EH (cell line): ENCODE data around the gene JAK3.
"Not testable (repeated sequence)": the region's sequence is repeated elsewhere in the genome, so short reads cannot be mapped to it uniquely, and the experiment has no call there.

ENCODE experiments used
- DNase-seq: peaks from one replicate; pipeline ENCODE4 v3.0.0-alpha.2; 2015; ENCODE audit warnings: low read depth

The JAK3 gene

DNA sequence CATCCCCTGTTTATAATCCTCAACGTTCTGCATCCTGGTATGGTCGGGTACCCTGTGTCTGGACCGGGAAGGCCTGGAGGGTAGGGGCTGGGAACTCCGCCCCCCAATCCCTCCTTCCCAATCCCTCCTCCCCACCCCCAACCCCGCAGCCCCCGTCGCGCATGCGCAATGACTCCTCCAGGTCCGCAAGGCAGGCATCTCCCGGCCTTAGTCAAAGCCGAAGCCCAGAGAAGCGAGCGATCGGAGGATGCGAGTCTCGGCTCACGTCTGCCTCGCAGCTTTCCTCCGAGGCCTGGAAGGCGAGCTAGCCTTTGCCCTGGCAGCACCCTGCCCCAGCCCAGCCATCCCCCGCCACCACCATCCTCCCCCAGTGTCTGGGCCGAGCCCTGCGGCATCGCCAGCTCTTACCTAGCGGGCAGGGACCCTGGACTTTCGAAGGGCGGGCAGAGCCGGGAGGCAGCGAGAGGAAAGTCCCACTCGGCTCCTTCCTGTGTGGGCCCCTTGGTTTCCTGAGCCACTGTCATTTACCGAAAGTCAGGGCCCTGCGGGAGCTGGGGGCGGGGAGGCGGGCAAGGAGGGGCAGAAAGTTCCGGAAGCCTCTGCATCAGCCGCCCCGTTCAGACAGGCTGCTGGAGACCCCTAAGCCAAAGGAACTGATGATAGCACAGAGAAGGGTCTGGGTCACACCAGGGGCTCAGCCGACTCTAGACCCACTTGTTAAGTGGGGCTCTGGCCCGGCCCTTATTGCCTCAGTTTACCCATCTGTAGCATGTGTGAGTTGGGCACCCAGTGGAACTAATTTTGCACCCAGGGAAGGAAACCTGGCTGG lies at the start of gene JAK3:
JAK3 (minus strand) TSS at position 445 of the 829 bp plus-strand sequence. CDS start 3,565 bp downstream, outside the sequence.
- DNase-seq: peak; percentile 80

DNA sequence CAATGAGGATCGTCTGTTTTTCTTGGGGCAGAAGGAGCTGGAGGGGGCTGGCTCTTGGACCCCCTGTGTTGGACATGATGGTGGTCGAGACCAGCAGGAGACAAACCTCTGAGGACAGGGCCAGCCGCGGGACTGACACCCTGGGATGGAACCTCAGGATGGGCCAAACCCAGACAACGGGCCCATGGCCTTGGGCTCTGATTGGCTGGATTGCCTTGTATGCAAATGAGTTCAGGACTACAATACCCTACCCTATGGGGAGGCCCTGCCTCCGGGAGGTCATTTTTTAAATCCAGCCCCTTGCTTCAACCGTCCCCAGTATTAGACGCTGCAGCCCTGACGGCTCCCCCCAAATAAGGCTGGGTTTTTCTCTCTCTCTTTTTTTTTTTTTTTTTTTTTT lies 46.0 kb upstream of the JAK3 start:
- DNase-seq: no peak

DNA sequence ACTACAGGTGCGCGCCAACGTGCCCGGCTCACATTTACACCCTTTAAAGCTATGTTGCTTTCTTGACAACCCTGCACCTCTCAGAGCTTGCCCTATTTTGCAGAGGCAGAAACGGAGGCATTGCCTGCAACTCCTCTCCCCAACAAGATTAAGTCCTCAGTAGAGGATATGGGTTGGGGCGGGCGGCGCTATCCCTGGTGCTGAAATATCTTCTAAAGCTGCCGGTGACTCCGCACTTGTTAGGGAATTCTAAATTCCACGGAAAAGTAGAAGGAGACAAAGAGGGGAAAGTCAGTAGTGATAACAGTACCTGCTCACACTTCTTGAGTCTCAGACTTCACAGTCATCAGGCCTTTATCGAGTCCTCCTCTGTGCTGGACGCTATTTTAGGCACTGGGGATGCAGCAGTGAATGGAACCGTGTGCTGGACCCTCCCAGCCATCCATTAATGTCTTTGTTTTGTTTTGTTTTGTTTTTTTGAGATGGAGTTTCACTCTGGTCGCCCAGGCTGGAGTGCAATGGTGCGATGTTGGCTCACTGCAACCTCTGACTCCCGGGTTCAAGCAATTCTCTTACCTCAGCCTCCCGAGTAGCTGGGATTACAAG lies 41.9 kb upstream of the JAK3 start:
- peak; percentile 68 for DNase-seq

DNA sequence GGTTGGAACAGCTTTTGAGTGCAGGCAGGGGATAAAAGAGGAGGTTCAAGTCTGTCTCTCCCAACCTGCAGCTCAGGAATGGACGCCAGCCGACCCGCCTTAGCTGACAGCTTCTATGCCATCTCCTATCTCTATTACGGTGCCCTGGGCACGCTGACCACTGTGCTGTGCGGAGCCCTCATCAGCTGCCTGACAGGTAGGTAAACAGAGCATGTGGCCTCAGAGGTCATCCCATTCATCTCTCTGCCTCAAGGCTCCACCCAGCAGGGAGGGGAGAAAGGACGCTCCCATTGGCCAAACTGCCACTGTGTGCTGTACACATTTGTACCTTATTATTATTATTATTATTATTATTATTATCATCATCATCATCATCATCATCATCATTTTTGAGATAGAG lies 40.5 kb upstream of the JAK3 start:
- no peak for DNase-seq

DNA sequence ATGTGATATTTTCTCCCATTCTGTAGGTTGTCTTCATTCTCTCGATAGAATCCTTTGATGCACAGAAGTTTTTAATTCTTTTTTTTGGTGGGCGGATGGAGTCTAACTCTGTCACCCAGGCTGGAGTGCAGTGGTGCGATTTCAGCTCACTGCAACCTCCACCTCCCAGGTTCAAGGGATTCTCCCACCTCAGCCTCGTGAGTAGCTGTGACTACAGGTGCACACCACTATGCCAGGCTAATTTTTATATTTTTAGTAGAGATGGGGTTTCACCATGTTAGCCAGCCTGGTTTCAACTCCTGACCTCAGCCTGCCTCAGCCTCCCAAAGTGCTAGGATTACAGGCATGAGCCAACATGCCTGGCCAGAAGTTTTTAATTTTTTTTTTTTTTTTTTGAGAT lies 39.4 kb upstream of the JAK3 start:
- DNase-seq: not testable (repeated sequence)

DNA sequence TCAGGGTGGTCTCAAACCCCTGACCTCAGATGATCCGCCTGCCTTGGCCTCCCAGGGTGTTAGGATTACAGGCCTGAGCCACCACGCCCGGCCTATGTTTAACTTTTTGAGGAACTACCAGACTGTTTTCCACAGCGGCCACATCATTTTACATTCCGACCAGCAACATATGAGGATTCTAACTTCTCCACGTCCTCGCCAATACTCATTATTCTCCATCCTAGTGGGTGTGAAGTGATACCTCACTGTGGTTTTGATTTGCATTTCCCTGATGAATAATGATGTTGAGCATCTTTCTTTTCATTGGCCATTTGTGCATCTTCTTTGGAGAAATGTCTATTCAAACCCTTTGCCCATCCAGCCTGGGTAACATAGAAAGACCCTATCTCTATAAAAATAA lies 38.7 kb upstream of the JAK3 start:
- no peak for DNase-seq

DNA sequence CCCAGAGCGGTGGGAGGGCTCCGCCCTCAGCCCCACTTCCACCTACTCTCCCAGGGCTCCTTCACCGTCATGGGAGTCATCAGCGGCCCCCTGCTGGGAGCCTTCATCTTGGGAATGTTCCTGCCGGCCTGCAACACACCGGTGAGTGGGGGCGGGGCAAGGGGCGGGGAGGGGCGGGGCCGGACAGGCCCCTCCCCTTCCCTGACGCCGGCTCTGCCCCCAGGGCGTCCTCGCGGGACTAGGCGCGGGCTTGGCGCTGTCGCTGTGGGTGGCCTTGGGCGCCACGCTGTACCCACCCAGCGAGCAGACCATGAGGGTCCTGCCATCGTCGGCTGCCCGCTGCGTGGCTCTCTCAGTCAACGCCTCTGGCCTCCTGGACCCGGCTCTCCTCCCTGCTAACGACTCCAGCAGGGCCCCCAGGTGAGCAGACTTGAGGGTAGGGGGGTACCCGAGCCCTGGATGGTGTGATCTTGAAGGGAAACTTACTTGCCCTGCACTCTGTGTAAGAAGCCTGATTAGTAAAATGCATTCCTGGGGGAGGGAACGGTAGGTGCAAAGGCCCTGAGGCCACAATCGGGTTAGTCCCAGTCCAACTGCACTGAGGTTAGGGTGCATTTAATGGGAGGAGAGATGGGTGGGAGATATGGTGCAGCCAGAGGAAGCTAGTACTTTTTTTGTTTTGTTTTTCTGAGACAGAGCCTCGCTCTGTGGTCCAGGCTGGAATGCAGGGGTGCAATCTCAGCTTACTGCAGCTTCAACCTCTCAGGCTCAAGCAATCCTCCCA lies 36.0 kb upstream of the JAK3 start:
- DNase-seq: no peak

DNA sequence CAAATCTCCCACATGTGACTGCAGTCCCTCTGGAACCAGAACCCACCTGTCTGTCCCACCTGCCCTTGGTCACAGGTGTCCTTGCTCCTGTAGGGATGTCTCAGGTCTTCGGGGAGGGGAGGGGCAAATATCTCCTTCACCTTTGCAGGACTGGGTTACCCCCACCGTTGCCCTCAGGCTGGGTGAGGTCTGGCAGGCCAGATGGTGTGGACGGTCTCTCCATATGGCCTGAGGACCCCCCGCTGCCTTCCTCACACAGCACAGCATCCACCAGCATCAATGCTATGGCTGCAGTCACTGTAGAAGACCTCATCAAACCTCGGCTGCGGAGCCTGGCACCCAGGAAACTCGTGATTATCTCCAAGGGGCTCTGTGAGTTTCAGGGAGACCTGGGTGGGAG lies 33.9 kb upstream of the JAK3 start:
- DNase-seq: no peak

DNA sequence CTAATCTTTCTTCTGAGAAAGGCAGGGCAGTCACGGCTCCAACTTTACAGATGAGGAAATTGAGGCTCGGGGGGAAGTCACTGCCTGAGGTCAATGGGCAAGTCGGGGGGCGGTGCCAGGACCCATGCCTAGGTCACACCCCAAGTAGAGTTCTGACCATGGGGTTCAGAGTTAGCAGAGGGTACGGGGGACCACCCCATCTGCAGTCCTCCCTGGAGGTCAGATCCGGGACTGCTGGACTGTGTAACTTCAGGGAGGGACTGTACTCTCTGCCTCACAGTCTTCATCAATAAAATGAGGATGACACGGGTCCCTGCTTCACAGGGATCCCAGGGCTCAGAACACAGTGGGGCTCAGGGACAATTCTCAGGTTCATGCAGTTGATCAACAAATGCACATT lies 31.7 kb upstream of the JAK3 start:
- no peak for DNase-seq

DNA sequence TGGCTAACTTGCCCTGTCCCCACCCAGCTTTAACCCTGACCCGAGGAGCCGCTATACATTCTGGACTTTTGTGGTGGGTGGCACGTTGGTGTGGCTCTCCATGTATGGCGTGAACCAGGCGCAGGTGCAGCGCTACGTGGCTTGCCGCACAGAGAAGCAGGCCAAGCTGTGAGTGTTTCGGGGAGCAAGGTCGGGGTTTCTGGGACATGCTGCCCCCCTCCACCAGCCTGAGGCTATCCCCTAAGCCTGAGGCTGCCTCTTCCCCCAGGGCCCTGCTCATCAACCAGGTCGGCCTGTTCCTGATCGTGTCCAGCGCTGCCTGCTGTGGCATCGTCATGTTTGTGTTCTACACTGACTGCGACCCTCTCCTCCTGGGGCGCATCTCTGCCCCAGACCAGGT lies 29.9 kb upstream of the JAK3 start:
- DNase-seq: no peak

DNA sequence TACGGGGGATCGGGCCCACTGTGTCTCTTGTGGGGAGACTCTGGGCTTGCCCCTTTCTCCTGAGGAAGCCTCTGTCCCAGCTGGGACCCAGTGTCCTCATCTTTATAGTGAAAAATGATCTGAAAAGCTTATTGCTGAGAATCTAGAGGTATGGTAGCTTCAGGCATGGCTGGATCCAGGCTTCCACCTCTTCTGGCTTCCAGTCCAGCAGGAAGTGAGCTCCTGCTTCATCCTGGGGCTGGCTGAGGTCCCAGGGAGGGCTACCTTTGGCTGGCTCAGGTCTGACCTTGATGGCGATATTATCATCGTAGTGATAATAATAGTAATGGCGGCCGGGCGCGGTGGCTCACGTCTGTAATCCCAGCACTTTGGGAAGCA lies 27.0 kb upstream of the JAK3 start:
- DNase-seq: no peak

DNA sequence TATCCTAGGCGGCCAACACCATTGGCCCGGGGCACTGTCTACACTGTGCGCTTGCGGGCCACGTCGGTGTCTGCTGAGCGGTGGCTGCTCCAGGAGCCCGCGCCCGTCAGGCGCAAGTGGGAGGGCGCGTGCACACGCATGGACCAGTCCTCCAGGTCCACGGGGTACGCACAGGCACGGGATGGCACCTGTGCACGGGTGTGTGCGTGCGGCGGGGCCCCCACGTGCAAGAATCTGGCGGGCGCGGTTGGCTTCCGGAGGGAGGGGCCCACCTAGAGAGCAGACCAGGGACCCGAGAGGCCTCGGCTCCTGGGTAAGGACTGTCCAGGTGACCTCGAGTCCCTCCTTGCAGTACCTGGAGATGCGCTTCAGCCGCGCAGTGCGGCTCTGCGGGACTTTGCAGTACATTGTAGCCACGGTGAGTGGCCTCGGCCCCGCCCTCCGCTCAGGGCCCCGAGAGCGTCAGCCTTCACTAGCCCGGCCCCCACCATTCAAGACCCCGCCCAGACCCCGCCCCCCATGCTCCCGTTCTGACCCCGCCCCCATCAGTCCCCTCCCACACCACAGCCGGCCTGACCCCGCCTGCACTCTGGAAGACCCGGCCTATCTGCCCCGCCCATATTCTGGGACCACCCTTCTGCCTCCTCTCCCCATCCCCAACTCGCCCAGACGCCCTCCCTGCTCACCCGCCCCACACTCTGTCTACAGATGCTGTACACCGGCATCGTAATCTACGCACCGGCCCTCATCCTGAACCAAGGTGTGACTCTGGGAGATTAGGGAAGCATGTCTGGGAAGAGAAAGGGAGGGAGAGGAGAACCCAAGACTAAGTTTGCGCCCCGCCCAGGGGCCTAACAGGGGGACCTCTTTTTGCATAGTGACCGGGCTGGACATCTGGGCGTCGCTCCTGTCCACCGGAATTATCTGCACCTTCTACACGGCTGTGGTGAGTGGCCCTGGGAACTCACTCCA lies 26.3 kb upstream of the JAK3 start:
- DNase-seq: peak; percentile 43

DNA sequence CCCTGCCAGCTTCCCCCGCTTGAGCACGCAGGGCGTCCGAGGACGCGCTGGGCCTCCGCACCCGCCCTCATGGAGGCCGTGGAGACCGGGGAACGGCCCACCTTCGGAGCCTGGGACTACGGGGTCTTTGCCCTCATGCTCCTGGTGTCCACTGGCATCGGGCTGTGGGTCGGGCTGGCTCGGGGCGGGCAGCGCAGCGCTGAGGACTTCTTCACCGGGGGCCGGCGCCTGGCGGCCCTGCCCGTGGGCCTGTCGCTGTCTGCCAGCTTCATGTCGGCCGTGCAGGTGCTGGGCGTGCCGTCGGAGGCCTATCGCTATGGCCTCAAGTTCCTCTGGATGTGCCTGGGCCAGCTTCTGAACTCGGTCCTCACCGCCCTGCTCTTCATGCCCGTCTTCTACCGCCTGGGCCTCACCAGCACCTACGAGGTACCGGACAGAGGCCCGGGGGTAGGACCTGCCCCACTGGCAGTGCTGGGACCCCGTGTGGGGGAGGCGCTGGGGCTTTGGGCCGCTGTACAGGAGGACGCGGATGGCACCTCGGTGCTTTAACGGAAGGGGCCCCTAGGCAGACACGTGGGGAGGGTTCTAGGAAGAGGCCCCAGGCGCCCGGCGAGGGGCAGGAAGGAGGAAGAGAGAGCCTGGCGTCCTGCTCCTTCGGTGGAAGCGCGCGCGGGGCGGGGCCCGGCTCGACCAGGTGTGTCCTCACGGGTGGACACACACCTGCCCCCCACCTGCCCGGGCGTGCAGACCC lies 24.6 kb upstream of the JAK3 start:
- no peak for DNase-seq

DNA sequence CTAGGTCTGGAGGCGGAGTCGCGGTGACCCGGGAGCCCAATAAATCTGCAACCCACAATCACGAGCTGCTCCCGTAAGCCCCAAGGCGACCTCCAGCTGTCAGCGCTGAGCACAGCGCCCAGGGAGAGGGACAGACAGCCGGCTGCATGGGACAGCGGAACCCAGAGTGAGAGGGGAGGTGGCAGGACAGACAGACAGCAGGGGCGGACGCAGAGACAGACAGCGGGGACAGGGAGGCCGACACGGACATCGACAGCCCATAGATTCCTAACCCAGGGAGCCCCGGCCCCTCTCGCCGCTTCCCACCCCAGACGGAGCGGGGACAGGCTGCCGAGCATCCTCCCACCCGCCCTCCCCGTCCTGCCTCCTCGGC lies 24.1 kb upstream of the JAK3 start, which contains the start of gene SLC5A5:
SLC5A5 (plus strand) TSS at position 68 of the 373 bp plus-strand sequence. CDS start 375 bp downstream, outside the sequence.
- no peak for DNase-seq

DNA sequence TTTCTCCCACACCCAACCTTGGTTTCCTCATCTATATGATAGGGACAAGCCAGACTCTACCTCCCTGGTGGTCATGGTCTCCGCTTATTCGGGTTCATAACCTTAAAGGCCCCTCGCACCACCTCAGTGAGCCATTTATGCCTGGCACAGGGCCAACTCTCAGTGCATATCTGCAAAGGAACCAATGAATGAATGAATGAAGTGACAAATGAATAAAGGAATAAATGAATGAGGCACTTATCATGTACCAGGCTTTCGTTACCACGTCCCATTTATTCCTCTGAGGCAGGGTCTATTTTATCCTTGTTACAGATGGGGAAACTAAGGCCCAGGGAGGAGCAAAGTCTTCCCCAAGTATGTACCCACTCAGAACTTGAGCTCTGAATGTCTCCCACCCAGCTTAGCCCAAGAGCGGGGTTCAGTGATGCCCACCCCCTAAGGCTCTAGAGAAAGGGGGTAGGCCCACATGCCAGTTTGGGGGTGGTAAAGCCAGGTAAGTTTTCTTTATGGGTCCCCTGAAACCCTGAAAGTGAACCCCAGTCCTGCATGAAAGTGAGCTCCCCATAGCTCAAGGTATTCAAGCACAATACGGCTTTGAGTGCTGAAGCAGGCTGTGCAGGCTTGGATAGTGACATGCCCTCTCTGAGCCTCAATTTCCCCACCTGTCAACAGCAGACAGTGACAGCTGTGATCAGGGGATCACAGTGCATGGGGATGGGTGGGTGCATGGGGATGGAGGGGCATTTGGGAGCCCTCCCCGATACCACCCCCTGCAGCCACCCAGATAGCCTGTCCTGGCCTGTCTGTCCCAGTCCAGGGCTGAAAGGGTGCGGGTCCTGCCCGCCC lies 23.5 kb upstream of the JAK3 start:
- DNase-seq: no peak

DNA sequence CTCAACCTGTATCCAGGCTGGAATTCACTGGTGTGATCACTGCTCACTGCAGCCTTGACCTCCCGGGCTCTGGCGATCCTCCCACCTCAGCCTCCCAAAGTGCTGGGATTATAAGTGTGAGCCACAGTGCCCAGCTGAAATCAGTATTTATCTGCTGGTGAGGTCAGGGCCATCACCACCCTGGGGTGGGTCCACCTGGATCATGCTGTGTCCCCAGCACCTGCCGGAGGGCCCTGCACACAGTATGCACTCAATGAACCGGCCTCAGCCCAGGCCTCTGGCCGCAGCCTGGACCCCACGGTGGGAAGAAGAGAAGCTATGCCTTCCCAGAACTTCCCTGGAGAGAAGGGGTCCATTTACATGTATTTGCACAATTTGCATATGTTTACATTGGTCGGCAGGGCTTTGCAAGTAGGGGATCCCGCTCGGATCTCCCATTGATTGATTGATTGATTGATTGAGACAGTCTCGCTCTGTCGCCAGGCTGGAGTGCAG lies 21.4 kb upstream of the JAK3 start:
- DNase-seq: no peak

DNA sequence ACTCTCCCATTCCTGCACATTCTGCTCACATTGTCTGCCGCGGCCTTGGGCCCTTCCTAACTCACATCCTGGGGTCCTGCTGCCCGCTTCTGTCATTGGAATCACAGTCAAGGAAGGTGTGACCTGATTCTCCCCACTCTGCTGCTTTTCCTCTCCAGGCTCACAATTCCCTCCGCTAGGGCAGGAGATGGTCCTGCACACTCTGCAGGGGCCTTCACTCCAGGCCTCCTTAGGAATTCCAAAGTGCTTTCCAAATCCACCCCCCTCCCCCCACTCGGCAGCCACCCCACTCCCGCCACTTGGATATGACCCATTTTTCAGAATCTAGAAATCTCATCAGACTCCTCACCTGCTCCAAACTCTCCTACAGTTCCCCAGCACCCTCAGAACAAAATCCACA lies 20.9 kb upstream of the JAK3 start:
- no peak for DNase-seq

DNA sequence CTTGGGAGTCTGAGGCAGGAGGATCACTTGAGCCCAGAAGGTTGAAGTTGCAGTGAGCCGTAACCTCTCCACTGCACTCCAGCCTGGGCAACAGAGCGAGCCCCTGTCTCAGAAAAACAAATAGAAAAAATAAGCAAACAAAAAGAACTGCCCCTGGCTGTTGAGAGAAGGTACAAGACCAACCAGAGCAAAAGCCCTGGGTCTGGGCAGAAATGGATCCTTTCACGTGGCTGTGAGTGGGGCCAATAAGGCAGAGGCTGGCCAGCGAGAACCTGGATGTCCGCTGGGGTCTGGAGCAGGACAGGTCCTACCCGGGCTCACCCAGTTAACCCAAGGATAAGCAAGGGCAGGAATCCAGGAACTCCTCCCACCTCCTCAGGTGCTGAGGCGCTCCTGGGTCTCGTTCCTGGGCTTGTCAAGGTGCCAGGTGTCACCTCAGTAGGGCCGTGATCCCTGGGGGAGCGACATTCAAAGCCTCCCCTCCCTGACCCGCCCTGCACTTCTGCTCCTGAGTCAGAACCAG lies 19.2 kb upstream of the JAK3 start:
- DNase-seq: no peak

DNA sequence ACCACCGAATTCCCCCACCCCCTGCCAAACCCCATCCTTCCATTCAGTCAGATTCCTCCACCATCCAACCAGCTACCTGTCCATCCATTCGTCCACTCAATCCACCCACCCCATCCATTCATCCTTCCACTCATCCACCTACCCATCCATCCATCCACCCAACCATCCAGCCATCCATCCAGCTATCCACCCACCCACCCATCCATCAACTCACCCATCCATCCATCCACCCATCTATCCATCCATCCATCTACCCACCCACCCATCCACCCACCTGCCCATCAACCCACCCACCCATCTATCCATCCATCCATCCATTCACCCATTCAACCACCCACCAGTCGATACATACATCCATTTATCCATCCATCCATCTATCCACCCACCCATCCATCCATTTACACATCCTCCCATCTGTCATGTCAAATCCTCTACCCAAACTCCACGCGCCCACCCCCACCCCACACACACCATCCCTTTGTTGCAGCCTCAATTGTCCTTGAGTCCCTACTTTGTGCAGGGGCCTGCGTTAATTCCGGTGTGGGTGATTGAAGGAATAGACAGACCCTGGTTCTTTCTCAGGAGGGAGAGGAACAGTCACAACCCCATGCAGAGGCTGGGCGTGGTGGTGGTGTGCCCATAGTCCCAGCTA lies 18.7 kb upstream of the JAK3 start:
- DNase-seq: no peak
